OCI-LY3 (cell line): Measurements from ENCODE around the gene ZDHHC16.

Source experiments
- CTCF ChIP-seq: fragments of 200-600, 300-600 bp; sonication (generic); IDR thresholded peaks from 2 replicates; pipeline ENCODE4 v1.5.1; 2014; ENCODE audit warnings: antibody characterized with exemption, low read length, low read depth
- EZH2phosphoT487 ChIP-seq: fragments of 200-600 bp; shearing (Covaris generic); IDR thresholded peaks from 2 replicates; pipeline ENCODE4 v1.6.1; 2018; ENCODE audit warnings: antibody characterized with exemption, mixed run types, low read depth

- no peak for TF ChIP-seq CTCF
- no peak for TF ChIP-seq EZH2phosphoT487
Observed at GRCh38 chr10:97483921-97484320, 37.9 kb downstream of the ZDHHC16 start.
